ENCODE measurements around the gene RNF126.

DNA sequence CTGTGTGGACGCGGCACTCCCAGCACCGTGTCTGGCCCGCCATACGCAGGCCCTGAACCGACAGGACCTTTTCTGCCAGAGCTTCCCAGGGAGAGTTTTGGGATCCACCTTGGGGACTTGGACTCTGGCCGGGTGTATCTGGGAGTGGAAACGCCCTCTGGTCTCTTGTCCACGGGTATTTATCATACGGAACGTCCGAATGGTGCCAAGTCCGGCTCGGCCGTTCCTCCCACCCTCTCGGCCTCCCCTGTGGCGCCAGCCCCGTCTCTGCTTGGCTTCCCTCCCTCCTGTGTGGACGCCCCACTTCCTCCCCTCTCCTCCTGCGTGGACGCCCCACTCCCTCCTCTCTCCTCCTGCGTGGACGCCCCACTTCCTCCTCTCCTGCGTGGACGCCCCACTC is 61.2 kb downstream of the RNF126 start:
- TF ChIP-seq, protein P1, sequence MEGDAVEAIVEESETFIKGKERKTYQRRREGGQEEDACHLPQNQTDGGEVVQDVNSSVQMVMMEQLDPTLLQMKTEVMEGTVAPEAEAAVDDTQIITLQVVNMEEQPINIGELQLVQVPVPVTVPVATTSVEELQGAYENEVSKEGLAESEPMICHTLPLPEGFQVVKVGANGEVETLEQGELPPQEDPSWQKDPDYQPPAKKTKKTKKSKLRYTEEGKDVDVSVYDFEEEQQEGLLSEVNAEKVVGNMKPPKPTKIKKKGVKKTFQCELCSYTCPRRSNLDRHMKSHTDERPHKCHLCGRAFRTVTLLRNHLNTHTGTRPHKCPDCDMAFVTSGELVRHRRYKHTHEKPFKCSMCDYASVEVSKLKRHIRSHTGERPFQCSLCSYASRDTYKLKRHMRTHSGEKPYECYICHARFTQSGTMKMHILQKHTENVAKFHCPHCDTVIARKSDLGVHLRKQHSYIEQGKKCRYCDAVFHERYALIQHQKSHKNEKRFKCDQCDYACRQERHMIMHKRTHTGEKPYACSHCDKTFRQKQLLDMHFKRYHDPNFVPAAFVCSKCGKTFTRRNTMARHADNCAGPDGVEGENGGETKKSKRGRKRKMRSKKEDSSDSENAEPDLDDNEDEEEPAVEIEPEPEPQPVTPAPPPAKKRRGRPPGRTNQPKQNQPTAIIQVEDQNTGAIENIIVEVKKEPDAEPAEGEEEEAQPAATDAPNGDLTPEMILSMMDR (IDR thresholded peaks at IDR 0.05) = no peak
- TF ChIP-seq POLR2A (IDR thresholded peaks at IDR 0.05) = no peak
